NCI-H1436 (cell line): ENCODE data around the gene MAGEA4.

Source experiments
- DNase-seq: peaks from one replicate; lab custom pipeline; 2025; lab: John Stamatoyannopoulos, UW

The MAGEA4 gene

GRCh38 chrX:151929126-151929525 lies 16.4 kb downstream of the MAGEA4 start:
- no peak for DNase-seq

- DNase-seq = no peak
Observed at GRCh38 chrX:151935358-151935757, 22.7 kb downstream of the MAGEA4 start.

- DNase-seq = no peak
Observed at GRCh38 chrX:151938172-151938571, 25.5 kb downstream of the MAGEA4 start.

- DNase-seq = no peak
Observed at GRCh38 chrX:151954730-151955129, 42.0 kb downstream of the MAGEA4 start.

GRCh38 chrX:151958101-151958500 lies 45.4 kb downstream of the MAGEA4 start:
- DNase-seq = no peak

- DNase-seq = no peak
Observed at GRCh38 chrX:151962034-151962433, 49.3 kb downstream of the MAGEA4 start.

GRCh38 chrX:151966236-151966635 lies 53.5 kb downstream of the MAGEA4 start:
- DNase-seq = no peak

- DNase-seq = no peak
Observed at GRCh38 chrX:151970027-151970426, 57.3 kb downstream of the MAGEA4 start.

GRCh38 chrX:151970661-151971060 lies 58.0 kb downstream of the MAGEA4 start:
- no peak for DNase-seq

GRCh38 chrX:151973060-151973661 lies 60.5 kb downstream of the MAGEA4 start:
- no peak for DNase-seq

GRCh38 chrX:151973851-151974335 lies 61.2 kb downstream of the MAGEA4 start:
- no peak for DNase-seq
